GM18867 (cell line): ENCODE measurements around the gene SLC27A5.
"Not testable (repeated sequence)": the region's sequence is repeated elsewhere in the genome, so short reads cannot be mapped to it uniquely, and the experiment has no call there.

Experiments
- ATAC-seq: cut with Tn5 transposase; IDR thresholded peaks from one replicate; pipeline ENCODE4 v1.9.1; 2021; ENCODE audit warnings: mild to moderate bottlenecking, moderate library complexity; ENCODE audit not compliant: unreplicated experiment

Gene SLC27A5

DNA sequence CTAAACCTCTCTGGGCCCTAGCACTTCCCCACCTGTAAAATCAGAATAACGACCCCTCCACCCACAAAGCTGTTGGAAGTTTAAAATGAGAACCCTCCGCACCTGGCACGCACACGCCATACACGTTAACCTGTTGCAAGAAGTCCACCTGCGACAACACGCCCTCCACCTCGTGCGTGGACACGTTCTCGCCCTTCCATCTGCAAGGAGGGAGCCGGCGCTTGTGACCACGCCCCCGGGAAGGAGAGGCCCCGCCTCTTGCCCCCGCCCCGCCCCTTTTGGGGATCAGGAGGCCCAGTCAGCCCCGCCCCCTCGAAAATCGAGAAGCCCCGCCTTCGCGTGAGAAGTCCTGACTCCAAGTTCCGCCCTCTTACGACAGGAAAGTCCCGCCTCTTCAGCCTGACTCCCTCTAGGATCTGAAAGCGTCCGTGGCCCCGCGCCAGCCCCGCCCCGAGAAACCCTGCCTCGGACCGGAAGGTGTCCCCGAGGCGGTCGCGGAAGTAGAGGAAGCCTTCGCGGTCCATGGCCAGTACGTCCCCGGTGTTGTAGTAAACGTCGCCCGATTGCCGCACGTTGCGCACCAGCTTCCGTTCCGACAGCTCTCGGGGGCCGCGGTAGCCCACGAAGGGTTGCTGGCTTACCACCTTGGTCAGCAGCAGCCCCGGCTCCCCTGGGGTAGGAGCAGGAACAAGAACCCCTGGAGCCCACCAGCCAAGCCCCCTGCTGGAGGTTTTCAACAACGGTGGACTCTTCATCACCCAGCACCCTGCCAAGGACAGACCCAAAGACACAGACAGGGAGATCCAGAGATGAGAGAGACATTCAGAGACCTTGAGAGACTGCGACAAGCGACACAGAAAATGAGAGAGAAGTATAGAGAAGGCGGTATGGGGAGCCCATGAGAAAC lies 12.5 kb downstream of the SLC27A5 start:
- ATAC-seq: peak; percentile 90

GRCh38 chr19:58498316-58499020 lies 13.3 kb downstream of the SLC27A5 start:
- no peak for ATAC-seq

- ATAC-seq: no peak
Observed at GRCh38 chr19:58497634-58498170, 14.1 kb downstream of the SLC27A5 start.

DNA sequence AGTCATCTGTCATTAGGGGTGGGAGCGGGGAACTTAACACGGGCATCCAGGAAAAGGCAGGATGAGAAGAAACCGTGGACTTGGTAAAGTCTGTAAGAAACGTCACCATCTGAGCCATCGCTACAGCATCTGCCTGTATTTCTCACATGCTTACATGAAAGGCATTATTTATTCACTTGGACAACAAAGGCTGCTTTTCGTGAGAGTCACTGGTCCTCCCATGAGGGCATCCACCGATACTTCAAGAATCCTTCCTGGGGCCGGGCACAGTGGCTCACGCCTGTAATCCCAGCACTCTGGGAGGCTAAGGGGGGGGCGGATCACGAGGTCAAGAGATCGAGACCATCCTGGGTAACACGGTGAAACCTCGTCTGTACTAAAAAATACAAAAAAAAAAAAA lies 19.5 kb downstream of the SLC27A5 start:
- ATAC-seq: no peak

DNA sequence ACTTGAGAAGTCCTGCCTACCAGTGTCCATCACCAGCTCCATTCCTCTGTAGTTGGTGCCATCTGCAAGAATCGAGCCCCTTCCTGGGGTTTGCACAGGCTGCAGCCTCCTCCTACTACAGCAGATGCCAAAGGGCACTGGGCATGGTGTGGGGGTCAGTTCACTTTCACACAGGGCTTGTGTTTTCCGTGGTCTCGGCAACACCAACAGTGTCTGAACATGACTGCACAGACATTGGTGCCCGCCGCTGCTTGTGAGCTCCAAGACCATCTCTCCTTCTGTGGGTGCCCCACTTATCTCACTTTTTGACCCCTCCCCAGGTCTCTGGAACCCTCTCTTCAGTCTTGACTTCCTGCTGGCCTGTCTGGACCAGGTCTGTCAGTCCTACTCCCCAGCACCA lies 20.4 kb downstream of the SLC27A5 start:
- ATAC-seq: no peak

DNA sequence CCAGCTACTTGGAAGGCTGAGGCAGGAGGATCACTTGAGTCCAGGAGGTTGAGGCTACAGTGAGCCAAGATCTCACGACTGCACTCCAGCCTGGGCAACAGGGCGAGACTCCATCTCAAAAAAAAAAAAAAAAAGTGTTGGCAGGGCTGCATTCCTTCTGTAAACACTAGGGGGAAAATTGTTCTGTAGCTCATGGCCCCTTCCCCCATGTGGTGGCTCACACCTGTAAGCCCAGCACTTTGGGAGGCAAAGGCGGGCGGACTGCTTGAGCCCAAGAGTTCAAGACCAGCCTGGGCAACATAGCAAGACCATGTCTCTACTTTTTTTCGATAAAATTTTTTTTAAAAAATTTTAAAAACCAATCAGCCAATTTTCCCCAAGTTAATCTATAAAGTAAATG lies 27.4 kb downstream of the SLC27A5 start:
- not testable (repeated sequence) for ATAC-seq

DNA sequence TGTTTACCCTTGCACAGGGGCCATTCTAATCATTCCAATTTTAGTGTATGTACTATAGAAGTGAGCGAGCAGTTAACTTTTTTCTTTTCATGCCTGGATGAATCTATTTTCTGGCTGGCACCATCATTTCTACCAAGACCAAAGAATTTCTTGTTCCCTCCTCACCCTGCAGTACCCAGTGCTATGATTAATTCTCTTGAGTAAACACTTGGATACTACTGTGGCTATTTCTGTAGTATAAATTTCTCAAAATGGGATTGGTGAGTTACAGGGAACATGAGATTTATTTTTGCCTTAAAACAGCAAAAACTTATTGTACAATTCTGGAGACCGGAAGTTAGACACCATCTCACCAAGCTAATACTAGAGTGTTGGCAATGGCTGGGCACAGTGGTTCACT lies 28.0 kb downstream of the SLC27A5 start:
- no peak for ATAC-seq

- no peak for ATAC-seq
Observed at GRCh38 chr19:58482372-58482771, 29.4 kb downstream of the SLC27A5 start.

DNA sequence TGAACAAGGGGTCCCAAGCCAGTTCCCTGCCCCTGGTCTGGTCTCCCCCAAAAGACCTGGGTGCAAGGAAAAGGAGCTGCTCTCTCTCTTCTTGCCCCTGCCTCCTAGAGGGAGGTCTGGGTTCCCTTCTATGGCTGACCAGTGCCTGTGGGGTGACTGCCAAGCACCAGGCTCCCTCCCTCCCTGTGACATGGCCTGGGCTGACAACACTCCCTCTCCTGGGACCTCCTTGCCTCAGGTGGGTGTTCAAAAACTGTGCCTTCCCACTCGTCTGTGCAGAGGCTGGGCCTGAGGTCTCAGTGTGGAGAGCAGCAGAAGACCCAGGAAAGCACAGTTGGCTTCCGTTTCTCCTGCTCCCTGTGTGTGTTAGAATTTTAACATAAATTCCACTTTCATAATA lies 31.0 kb downstream of the SLC27A5 start:
- no peak for ATAC-seq

DNA sequence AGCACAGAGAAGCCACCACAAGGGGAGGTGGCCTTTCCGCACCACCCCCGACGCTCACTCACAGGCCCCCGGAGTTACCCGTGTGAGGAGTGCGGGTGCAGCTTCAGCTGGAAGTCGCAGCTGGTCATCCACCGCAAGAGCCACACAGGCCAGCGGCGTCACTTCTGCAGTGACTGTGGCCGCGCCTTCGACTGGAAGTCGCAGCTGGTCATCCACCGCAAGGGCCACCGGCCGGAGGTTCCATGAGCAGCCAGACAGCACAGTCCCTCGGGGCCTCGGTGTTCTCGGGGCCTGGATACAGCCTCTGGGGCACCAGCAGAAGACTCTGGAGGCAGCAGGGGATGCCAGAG lies 31.3 kb downstream of the SLC27A5 start:
- ATAC-seq: no peak

GRCh38 chr19:58479736-58480480 lies 31.9 kb downstream of the SLC27A5 start:
- no peak for ATAC-seq

DNA sequence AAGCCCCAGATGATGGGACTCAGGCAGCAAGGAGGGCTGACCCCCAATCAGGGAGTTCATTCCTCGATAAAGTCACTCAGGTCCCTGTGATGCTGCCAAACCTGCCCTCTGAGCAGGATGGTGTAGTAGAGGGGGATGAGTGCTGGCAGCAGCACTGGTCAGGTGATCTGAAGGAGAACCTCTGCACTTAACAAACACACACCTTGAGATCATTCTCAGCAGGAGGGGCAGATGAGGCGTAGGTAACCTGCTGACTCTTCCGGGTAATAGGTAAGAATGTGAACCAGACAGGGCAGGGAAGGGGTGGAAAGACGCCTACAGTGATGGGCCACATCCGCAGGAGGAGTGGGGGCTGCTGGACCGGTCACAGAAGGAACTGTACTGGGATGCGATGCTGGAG lies 32.5 kb downstream of the SLC27A5 start:
- no peak for ATAC-seq

DNA sequence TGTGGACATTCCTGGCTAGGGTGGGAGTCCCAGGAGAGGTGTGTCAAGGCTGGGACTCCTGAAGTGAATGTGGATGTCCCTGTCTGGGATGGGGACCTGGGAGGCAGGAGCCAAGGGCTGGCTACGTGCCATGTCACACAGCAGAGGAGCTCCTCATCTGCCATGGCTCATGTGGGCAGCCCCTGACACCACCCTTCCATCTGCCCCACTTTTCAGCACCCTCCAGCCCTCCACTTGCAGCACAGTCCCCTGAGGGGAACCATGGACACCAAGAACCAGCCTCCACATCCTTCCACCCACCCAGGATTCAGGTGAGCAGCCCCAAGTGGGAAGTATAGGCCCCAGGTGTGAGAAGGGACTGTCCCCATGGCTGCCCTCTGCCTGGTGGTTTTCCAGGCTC lies 33.9 kb downstream of the SLC27A5 start:
- no peak for ATAC-seq

DNA sequence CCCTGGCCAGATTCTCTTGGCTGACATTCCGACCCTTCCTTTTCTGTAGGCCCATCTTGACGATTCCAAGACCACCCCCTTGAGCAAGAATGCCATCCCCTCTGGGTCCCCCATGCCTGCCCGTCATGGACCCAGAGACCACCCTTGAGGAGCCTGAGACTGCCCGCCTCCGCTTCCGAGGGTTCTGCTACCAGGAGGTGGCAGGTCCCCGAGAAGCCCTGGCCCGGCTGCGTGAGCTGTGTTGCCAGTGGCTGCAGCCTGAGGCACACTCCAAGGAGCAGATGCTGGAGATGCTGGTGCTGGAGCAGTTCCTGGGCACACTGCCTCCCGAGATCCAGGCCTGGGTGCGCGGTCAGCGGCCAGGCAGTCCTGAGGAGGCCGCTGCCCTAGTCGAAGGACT lies 34.7 kb downstream of the SLC27A5 start:
- ATAC-seq: no peak

DNA sequence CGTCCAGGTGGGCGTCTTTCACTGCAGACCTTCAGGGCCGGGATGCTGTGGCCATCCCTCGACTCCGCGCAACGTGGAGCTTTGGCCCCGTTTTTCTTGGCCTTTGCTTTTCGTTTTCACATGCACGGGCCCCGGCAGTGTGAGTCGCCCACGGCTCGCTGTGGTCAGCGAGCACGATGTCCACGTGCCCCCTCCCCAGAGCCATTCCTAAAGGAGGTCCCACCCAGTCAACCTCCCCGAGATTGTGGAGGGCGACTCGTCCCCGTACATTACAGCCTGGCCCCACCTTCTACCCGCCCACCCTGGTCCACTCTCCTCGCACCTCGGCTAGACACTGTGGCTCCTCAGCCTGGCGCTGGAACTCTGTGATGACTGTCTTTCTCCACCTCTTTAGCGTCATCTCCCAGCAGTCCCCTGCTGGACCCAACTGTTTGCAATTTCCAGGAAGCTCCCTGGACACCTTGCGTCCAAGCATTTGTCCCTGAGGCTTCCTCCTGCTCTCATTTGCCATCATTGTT lies 35.2 kb downstream of the SLC27A5 start:
- ATAC-seq: no peak

DNA sequence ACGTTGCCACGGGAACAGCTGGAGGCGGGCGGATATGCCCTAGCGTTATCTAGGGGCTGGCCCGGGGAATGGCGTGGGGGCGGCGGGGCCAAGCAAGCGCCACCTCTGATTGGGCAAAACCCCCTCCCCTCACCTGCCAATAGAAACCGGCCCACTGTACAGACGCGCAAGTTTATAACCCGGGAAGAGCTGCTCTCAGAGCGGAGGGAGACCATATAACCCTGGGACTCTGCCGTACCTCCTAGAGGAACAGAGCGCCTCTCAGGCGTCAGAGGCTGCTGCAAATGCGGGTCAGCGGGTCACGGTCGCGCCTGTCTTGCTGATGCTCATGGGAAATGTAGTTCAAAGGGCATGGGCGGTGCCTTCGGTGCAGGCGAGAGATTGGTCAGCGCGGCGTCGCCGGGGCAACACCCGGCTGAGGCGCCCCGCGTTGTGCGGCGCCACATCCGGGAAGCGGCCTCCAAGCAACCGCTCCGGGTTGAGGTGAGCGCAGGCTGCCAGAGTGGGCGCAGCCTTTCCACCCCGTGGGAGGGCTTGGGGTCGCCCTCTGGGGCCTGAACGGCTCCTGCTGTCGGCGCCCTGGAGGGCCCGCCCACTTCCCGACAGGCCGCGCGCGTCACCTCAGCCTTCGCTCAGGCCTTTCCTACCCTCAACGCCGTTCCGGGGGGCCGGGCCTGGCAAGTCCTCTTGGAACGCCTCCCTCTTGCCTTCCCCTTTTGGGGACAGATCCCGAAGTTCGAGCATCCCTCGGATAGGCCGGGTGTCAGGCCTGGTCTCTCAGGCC lies 35.9 kb downstream of the SLC27A5 start, which contains the start of gene ZNF446:
Gene ZNF446 (plus strand): TSS at position 639 of the 784 bp plus-strand sequence. CDS start 867 bp downstream, outside the sequence.
- peak; percentile 81 for ATAC-seq

GRCh38 chr19:58474997-58475713 lies 36.6 kb downstream of the SLC27A5 start:
- ATAC-seq: peak; percentile 7

GRCh38 chr19:58474291-58474996 lies 37.3 kb downstream of the SLC27A5 start:
- no peak for ATAC-seq

- no peak for ATAC-seq
Observed at GRCh38 chr19:58473775-58474174, 38.0 kb downstream of the SLC27A5 start.
